HTERT RPE-1 (cell line): Measurements from ENCODE around the gene CEACAM18.

Source experiments
- in situ Hi-C: fragments of 300-500 bp; cut with MboI; formaldehyde crosslinking; loops from 4 replicates; pipeline ENCODE4 v1.14.3; 2020; ENCODE audit warnings: low sequenced_read_pairs

The CEACAM18 gene

DNA sequence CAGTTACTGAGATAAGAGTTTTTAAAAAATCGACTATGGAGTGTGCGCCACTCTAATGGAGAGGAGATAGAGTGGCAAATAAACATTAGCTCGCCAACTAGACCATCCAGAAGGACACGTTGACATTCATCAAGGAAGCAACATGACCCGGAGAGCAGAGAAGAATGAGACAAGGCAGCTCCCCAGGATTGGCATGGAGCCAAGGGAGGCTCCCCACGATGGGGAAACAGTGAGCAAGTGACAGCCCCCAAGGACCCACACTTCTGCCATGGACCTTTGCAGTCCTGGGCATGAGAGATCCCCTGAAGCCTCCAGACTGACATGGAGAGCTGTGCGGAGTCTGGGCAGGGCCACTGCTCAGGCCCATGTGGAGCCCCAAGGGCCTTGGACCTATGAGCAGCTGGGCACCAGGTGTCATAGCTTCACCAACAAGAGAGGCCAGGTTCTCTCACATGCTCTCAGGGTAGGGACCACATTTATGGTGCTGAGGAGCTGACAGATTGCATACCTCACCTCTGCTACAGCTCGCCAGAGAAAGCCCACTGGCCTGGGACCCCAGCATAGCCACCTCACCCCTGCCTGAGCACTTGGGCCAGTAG, 46.4 kb downstream of the CEACAM18 start:
- in situ Hi-C loops, result no loop called here

DNA sequence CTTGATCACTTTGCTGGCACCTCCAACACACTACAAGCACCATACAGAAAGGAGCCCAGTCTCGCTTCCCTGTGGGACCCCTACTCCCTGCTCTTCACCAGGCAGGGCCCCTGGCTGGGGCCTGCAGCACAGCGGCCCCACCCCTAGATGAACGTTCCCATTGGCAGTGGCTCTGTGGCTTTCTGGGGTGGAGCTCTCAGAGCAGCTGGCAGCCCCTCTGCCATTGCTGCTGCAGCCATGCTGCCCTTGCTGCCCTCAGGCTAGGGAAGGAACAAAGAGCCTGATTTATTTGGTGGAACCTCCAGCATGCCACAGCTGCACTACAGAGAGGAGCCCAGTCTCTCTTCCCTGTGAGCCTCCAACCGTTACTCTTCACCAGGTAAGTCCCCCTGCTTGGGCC, 47.3 kb downstream of the CEACAM18 start:
- in situ Hi-C loops, result no loop called here

GRCh38 chr19:51529301-51529700, 51.0 kb downstream of the CEACAM18 start:
- in situ Hi-C loops, result no loop called here

GRCh38 chr19:51530616-51531015, 52.3 kb downstream of the CEACAM18 start:
- in situ Hi-C loops, result no loop called here

DNA sequence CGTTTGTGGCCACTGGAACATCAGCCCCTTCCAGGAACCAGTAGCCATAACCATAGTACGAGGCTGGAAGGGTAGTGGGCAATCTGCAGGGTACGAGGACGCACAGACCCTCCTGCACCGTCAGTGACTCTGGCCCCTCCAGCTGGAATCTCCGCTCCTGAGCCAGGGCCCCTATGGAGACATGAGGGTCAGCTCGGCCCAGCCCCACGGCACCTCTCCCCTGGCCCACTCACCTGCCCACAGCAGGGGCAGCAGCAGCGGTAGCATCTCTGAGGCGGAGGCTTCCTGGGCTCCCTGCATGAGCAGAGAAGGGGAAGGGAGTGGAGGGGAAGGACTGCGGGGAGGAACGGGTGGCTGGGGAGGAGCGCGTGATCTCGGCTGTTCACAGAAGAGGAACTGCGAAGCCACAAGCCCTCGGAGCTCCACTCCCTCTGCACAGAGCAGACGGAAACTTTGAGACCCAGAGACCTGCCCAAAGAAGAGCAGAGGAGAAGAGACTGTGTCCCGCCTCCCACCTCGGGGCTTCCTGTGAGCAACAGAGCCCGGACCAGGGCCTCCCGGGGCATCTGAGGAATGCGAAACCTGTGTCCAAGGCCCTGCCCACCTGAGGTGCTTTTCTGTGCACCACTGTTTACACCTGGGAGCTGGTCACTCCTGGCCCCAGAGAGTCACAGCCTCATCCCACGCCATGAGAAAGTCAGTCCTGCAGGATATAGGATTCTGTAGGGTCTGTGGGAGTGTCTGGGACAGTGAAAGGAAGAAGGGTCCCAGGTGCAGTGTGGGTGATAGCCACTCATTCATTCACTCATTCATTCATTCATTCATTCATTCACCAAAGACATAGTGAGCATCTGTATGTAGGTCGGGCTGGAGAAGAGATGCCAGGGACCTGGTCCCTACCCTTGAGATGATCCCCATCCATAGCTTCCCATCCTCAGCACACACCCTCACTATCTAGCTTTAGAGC, 53.3 kb downstream of the CEACAM18 start, which contains the start of gene SIGLEC6:
TSS of gene SIGLEC6 (minus strand) at position 322 of the 967 bp plus-strand sequence. CDS start at position 300, 22 bp downstream.
- in situ Hi-C loops, result no loop called here

DNA sequence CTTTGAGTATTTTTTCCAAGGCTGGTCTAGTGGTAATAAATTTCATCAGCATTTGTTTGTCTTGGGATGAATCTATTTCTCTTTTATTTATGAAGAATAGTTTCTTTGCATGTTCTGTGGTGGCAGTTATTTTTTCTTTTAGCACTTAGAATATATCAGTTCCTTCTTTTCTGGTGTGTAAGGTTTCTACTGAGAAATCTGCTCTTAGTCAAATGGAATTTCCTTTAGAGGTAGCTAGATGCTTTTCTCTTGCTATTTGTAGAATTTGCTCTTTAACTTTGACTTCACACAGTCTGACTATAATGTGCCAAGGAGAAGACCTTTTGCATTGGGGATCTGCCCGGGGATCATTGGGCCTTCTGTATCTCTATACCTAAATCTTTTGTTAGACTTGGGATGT, 57.2 kb downstream of the CEACAM18 start:
- in situ Hi-C loops, result no loop called here

DNA sequence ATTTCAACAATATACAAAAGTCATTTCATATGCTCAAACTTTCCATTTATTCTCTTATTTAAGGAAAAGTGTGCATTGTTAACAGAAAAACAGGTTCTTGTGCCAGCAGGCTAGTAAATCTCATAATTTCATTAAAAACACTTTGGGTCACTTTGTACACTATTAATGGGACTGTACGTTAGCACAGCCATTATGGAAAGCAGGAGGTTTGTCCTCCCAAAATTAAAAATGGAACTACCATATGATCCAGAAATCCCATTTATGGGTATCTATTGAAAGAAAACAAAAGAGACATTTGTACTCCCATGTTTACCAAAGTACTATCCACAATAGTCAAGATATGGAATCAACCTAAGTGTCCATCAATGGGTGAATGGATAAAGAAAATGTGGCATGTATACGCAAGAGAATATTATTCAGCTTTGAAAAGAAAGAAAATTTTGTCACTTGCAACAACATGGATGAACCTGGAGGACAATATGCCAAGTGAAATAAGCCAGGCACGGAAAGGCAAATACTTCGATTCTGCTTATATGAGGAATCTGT, 61.6 kb downstream of the CEACAM18 start:
- in situ Hi-C loops, result no loop called here
